Pancreas (tissue), 10 donors: ENCODE measurements around the gene DUSP23. TPM values are rescaled to one million over a fixed set of nuclear protein-coding genes. Genes with fewer than 3 reads are reported as not detected.

ENCODE experiments used
- ATAC-seq, 4 donors: fragments of 200-7000 bp; cut with Tn5 transposase; one replicate each; pipeline versions ENCODE4 v1.8.0 to v1.9.1; 2020; ENCODE audit warnings: mild to moderate bottlenecking in 4 of 4, moderate library complexity in 4 of 4
- DNase-seq, 6 donors: peaks; one replicate each; pipeline ENCODE4 v3.0.0-alpha.2; 2020
- FAIRE-seq: peaks from 2 replicates; lab custom pipeline; 2012; peaks lifted over from hg19 to GRCh38; lab: Jason Lieb, UNC
- H3K27ac ChIP-seq, 4 donors: fragments of 200-600 bp; sonication (generic); 1 replicate in 3 of 4; 2 replicates in 1 of 4; pipeline versions ENCODE4 v1.5.0 to v1.8.0; 2020
- H3K27me3 ChIP-seq, 4 donors: fragments of 200-600 bp; one replicate each; pipeline ENCODE4 v1.8.0; 2021
- H3K36me3 ChIP-seq, 3 donors: fragments of 200-600 bp; sonication (generic) in 1 of 3; one replicate each; pipeline versions ENCODE4 v1.5.0 to v1.8.0; 2020 to 2021
- H3K4me1 ChIP-seq, 3 donors: fragments of 200-600 bp; one replicate each; pipeline ENCODE4 v1.8.0; 2021
- H3K4me3 ChIP-seq, 4 donors: fragments of 200-600 bp; sonication (generic) in 2 of 4; one replicate each; pipeline versions ENCODE4 v1.5.0 to v1.8.0; 2020 to 2021
- H3K9me3 ChIP-seq, 4 donors: fragments of 200-600 bp; one replicate each; pipeline ENCODE4 v1.8.0; 2021
- CTCF ChIP-seq, 4 donors: fragments of 200-600 bp; sonication (generic) in 3 of 4; IDR thresholded peaks; one replicate each; pipeline versions ENCODE4 v1.5.0 to v1.8.0; 2021; ENCODE audit warnings: antibody characterized with exemption in 4 of 4
- WGBS, 2 donors: extraction: QIAGEN DNeasy Blood & Tissue Kit; methylation state at CpG; one replicate each; pipeline ENCODE4 v1.1.7; 2013; 5-methylcytosine and 5-hydroxymethylcytosine counted together
- intact Hi-C, 3 donors: fragments of 100-400 bp; cut with DNase I; formaldehyde crosslinking; loops; one replicate each; pipeline versions ENCODE4 v1.11.1 to v1.14.2; 2022
- polyA plus RNA-seq, 2 donors: library from polyadenylated mRNA; stranded (reverse); fragments of 200-250 nt; gene quantifications; one replicate each; pipeline ENCODE4 v1.2.3, GENCODE V29; 2013
- total RNA-seq, 6 donors: library from RNA; stranded (reverse); fragmentation: NEBNext Ultra II Directional in 4 of 6; extraction: Animal tissue kit (Norgen Biotek cat#: 25700) in 4 of 6; gene quantifications; one replicate each; pipeline versions ENCODE4 v1.2.1 to v1.2.4, GENCODE V29; 2021 to 2023
- donor health status: healthy with polysubstance abuse.
- donor health status: DM: no; HTN: no; CAD: no; lungs with moderate emphysema.
- donor health status: DM: no; HTN: no; CAD: no.
- donor health status: control.
- donor health status: control.
- donor health status: Bipolar disorder and iron deficiency.
- donor health status: DM: yes; HTN: yes; CAD: no.
- donor health status: DM: no; HTN: no; CAD: no.
- donor health status: DM: no; HTN: no; CAD: no.
- donor health status: DM: yes; HTN: yes; CAD: no.

Gene DUSP23
- total and polyA plus RNA-seq, 8 donors: 13.9 to 77.9 (median 29.2) TPM

- 62 to 75% methylated on average over 11 of the region's 11 CpGs for WGBS, 2 donors
- Histone ChIP-seq H3K9me3 (no peaks in the 10 kb centered on the region), H3K4me1 (no peaks in the 10 kb centered on the region), H3K27me3 (no peaks in the 10 kb centered on the region), H3K27ac (peak within 1 kb of the TSS in 1 of 4 donors; percentile 34), H3K4me3 (peak within 1 kb of the TSS in 1 of 4 donors; percentile 12), H3K36me3 (no peaks in the 10 kb centered on the region)
- DNase-seq (peak in 1 of 6 donors; percentile 42), FAIRE-seq (no peak), ATAC-seq (peak in 3 of 4 donors; percentile 40 to 71 (median 67))
- TF ChIP-seq CTCF (IDR thresholded peaks at IDR 0.05): no peak
- intact Hi-C loops: no loop called here
Observed at GRCh38 chr1:159826441-159827101, 45.8 kb downstream of the DUSP23 start, which contains the start of gene SLAMF8. Gene SLAMF8, plus strand, starts transcription at chr1:159826873. Its CDS starts 26 bp downstream, at chr1:159826899.

- 68 to 78% methylated on average over 6 of the region's 6 CpGs for WGBS, 2 donors
- intact Hi-C loops: no loop called here
- Histone ChIP-seq H3K4me1 (no peaks in the 10 kb centered on the region), H3K27ac (peak overlapping the region in 1 of 4 donors; percentile 34), H3K9me3 (no peaks in the 10 kb centered on the region), H3K36me3 (no peaks in the 10 kb centered on the region), H3K4me3 (peak overlapping the region in 1 of 4 donors; percentile 12), H3K27me3 (no peaks in the 10 kb centered on the region)
- no peak for TF ChIP-seq CTCF (IDR thresholded peaks at IDR 0.05)
- FAIRE-seq: no peak
- DNase-seq: no peak
- ATAC-seq: no peak
Observed at GRCh38 chr1:159827102-159827490, 46.3 kb downstream of the DUSP23 start.

GRCh38 chr1:159827549-159827948, 46.8 kb downstream of the DUSP23 start:
- Histone ChIP-seq H3K27ac (no peak overlapping the region), H3K9me3 (no peaks in the 10 kb centered on the region), H3K4me1 (no peaks in the 10 kb centered on the region), H3K36me3 (no peaks in the 10 kb centered on the region), H3K4me3 (peak overlapping the region in 1 of 4 donors; percentile 12), H3K27me3 (no peaks in the 10 kb centered on the region)
- no peak for FAIRE-seq
- intact Hi-C loops: no loop called here
- no peak for ATAC-seq
- TF ChIP-seq CTCF (IDR thresholded peaks at IDR 0.05): no peak
- 76 to 90% methylated on average over 3 of the region's 3 CpGs for WGBS, 2 donors
- DNase-seq: no peak

GRCh38 chr1:159828176-159828575, 47.4 kb downstream of the DUSP23 start:
- intact Hi-C loops: no loop called here
- H3K4me3 ChIP-seq: no peak overlapping the region
- no peaks in the 10 kb centered on the region for H3K36me3 ChIP-seq
- H3K4me1 ChIP-seq: no peaks in the 10 kb centered on the region
- no peak for TF ChIP-seq CTCF (IDR thresholded peaks at IDR 0.05)
- H3K27ac ChIP-seq: no peak overlapping the region
- 71 to 85% methylated on average over 3 of the region's 3 CpGs for WGBS, 2 donors
- H3K9me3 ChIP-seq: no peaks in the 10 kb centered on the region
- FAIRE-seq: no peak
- ATAC-seq: no peak
- no peaks in the 10 kb centered on the region for H3K27me3 ChIP-seq
- no peak for DNase-seq
